Central memory CD4-positive, alpha-beta T cell (primary cell): Measurements from ENCODE around the gene TMEM271.
"Not testable (repeated sequence)": the region's sequence is repeated elsewhere in the genome, so short reads cannot be mapped to it uniquely, and the experiment has no call there.

Experiments used
- DNase-seq: peaks from one replicate; pipeline ENCODE4 v3.0.0; 2022

The TMEM271 gene

DNA sequence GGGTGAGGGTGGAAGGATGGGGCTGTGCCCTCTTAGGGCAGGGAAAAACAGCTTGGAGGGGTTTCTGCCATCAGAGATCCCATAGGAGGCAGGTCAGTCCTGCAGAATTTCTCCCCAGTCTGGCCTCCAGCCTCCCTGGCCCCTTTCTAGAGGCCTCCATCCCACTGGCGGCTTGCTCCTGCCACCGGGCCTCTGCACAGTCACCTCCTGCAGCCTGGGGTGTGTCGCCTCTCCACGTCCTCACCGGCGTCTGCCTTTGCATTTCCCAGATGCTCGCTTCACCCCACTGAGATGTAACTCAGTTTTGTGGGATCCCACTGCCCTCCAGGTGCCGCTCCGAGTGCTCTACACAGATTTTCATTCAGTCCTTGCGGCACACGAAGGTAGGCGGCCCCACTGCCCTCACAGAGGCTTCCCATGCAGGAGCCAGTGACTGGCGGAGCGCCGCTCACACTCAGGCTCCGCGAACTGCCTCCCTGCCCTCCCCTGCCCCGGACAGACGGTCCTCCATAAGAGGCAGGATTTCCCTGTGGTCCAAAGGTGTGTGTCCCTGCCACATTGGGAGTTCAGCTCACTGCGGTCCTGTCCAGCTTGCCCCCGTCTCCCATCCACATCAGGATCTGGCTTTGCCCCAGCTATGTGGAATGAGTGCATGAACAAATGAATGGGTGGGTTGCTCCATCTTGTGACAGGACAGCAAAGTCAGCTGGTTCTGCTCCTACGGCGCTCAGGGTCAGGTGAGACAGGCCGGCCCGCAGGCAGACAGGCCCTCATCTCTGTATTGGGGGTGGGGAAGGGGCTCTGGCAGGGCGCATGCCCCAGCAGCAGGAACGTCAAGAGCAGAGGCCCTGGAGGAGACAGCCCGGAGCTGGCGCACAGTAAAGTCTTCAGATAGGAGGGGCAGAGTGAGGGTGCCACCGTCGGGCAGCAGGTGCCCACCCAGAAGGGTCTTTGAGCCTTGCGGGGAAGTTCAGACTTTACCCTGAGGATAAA, 2.7 kb upstream of the TMEM271 start:
- no peak for DNase-seq

DNA sequence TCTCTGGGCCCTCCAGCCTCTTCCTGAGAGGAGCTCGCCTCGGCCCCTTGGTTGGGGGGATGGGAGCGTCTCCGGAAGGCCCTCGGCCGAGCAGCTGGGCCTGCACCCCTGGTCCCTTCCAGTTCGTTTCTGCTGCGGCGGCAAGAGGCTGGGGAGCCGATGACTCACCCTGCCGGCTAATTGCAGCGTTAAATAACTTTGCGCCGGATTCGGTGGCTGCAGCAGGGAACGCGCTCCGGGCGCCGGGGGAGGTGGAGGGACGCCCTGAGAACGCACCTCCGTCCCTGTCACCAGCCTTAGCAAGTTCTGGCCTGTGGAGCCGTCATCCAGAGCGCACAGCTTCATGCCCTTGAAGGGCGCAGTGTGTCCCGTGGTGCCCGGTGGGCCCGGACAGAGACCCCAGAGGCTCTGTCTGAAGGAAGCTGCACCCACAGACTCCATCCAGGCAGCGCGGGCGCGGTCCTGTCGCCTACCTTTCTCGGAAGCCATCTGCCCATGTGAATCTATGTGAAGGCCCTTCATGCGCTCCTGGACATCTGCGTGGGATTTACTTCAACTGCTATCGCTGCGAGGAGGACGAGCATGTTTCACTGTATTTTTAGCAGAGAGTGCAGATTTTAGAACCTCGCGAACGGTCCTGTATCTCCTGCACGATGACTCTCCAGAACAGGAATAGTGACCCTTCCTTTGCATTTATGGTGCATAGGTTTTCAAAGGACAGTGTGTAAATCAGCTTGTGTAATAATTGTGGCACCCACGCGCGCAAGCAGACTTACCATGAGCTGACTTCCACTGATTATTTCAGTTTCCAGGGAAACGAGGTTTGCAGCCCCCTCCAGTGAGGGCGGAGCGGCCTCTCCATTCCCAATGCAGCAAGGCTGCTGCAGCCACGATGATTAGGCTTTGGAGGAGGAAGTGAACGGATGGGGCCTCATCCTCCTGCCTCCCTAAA, 1.7 kb upstream of the TMEM271 start:
- no peak for DNase-seq

DNA sequence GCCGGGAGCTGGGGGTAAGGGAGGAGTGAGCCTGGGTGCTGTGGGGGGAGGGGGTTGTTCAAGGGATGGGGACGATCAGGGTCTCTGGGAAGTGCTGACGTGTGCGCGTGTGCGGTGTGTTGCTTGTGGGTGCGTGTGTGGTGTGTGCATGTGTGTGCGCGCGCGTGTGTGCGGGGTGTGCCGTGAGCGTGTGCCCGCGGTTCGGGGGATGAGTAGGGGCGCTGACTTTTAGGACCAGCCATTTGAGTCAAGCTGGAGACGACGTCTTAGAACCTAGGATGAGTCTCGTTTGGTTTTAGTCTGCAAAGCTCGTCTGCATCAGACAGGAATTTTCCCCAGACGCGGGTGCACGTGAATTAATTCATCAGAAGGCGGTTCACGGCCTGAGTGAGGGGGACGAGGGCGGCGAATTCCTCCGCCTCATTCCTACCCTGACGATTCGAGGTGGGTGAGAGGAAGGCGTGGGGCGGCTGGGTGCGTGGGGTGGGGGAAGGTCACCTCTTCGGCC, 950 bp upstream of the TMEM271 start:
- no peak for DNase-seq

DNA sequence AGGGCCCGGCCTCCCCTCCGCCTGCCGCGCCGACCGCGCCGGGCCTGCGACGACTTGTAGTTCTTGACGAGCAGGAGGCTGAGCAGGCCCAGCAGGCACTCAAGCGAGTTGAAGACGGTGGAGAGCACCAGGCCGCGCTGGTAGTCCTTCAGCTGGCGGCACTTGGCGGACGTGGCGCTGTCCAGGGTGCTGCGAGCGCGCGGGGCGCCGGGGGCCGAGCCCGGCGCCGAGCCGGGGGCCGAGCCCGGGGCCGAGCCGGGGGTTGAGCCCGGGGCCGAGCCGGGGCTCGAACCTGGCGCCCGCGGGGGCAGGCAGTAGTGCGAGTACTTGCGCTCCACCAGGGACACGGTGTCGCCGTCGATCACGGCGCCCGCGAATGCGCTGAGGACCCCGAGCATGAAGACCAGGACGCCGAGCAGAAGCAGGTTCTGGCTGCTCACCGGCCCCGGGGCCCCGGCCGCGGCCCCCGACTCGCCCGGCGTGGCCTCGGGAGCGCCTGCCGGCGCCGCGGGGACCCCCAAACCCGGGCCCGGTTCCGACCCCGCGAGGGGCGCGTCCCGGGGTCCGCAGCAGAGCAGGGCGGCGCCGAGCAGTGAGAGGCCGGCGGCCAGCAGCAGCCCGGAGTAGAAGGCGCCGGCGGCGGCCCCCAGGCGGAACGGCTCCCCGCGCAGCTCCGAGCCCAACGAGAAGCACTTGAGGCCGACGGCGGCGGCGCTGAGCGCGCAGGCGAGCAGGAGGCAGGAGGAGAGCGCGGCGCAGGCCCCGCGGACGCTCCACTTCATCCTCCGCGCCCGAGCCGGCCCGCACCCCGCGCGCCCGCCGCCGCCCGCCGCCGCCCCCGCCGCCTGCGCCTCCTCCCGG, 584 bp downstream of the TMEM271 start:
- no peak for DNase-seq

DNA sequence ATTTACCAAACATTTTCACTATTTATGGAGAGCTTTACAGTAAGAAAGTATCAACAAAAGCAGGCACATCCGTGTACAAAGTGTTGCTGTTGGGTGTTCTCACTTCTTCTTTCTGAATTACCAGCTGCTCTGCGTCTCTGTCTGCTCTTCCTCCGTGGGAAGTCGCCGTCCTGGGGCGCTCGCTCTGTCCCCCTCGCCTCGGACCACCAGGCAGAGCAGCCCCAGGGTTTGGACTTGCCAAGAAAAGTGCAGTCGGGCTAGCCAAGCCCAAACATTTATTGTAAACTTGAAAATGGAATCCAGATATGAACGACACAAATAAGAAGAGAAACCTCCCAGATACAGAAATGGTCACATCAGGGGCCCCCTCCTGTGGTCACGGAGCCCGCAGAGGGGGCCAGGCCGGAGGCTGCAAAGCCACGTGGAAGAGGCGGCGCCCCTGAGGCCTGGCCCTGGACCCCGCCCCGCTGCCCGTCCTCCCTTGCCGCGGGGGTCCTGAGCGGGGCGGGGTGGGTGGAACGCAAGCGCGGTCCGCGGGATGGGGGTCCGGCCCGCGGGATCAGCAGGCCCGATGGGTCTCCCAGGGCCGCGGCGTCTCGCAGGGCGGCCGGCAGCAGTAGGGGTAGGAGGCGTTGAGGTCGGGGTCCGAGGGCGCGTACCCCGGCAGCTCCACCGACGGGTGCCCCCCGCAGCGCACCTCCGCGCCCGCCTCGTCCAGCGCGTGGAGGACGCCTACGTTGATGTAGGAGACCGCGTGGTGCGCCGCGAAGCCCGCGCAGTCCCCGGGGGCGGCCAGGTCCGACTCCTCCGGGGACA, 1.5 kb downstream of the TMEM271 start:
- DNase-seq: no peak

DNA sequence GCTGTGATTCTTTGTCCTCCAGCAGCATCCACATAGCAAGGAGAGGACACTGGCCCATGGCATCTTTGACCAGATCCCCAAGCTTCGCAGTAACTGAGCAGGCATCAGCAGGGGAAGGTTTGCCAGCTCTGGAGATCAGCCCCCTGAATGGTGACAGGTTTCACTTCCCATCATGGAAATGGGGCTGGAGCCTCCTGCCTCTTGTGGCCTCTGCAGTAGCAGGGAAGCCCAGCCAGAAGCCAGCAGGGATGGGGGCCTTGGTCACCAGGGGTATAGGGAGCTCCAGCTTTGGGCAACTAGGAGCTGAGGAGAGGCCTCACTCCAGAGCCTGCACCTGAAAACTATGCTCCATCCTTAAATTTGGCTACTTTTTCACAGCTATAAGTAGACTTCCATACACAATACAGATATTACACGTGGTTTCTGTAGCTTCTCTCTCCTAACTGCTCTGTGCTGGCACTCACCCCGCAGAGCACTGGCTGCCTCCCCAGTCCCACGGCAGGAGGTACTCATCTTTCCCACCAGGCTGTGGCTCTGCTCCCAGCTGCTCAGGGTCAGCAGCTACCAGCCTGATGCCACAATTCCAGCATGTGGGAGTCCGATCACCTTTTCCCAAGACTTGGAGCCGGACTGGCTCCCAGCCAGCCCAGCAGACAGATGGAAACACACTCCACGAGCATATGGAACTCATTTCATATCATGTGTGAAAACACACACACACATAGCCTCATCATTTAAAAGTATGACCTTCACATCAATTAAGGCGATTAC, 2.8 kb downstream of the TMEM271 start:
- DNase-seq: no peak

DNA sequence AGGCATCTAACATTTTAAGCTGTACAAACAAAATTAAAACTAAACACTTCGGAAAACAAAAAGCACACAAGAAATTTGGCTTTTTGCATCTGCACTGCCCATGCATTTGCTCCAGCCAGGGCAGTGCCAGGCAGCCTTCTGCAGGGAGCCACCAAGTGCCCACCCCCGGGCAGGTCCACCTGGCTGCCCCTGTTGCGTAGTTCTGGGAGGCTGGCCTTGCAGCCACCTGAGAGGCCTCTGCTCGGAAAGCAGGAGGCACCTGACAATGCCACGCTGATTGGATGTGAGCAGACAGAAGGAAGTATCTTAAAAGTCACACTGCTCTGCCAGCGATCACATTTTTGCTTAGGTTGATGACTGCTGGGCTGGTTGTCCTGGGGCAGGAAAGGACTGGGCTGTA, 3.5 kb downstream of the TMEM271 start:
- DNase-seq: no peak

DNA sequence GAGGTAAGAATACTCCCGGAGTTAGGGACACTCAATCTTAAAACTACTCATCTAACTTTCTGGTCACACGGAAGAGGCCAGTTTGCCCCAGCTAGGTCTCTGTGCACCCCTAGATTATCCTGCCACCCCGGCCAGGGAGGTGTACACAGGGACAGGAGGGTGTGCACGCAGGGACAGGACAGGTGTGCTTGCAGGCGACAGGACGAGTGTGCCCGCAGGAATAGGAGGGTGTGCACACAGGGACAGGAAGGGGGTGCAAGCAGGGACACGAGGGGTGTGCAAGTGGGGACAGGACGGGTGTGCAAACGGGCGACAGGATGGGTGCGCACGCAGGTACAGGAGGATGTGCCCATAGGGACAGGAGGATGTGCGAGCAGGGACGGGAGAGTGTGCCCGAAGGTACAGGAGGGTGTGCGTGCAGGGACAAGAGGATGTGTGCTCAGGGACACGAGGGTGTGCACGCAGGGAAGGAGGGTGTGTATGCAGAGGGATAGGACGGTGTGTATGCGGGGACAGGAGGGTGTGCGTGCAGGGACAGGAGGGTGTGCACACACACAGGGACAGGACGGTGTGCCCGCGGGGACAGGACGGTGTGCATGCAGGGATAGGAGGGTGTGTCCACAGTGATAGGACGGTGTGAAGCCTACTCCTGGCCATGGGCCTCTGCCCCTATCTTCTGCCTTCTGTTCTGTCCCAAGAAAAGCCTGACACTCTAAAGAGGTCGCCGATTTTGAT, 4.1 kb downstream of the TMEM271 start:
- no peak for DNase-seq

DNA sequence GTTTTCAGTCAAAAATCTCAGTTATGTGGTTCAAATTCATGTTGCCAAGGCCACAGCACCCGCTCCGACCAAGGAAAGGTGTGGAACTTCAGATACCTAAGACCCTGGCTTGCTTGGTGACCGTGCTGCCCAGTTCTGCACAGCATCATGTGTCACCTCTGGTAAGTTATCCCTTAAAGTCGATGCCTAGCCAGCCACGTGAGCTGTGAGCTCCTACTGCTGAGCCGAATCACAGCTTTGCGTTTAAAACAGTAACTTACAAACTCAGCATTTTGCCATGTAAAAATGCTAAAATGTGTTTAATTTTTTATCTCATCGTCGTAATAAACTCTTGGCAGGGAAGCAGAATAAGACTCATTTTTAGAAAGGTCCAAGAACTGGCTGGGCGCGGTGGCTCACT, 5.3 kb downstream of the TMEM271 start:
- DNase-seq: no peak

DNA sequence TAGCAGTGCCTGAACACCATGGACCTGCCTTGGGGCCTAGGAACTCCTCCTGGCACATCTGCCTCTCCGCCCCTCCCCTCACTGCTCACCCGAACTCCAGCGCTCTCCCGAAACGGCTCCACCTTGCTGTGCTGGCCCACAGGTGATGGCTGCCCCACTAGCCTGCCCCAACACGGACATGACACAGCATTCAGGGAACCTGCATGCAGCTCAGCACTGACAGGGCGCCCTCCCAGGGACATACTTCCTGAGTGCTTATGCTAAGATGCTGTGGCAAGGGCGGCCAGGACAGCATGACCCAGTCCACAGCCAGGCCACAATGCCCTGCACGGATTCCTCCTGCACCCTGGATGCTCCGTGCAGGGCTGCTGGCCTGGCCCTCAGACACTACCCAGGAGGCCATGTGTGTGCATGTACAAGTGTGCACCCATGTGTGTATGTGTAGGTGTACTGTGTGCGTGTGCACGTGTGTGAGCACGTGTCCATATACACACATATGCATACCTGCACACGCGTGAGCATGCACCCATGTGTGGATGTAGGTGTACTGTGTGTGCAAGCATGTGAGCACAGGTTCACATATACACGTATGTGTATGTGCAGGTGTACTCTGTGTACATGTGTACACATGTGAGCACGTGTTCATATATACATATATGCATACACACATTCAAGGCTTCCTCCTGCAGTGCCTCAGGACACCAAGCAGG, 6.0 kb downstream of the TMEM271 start:
- no peak for DNase-seq

DNA sequence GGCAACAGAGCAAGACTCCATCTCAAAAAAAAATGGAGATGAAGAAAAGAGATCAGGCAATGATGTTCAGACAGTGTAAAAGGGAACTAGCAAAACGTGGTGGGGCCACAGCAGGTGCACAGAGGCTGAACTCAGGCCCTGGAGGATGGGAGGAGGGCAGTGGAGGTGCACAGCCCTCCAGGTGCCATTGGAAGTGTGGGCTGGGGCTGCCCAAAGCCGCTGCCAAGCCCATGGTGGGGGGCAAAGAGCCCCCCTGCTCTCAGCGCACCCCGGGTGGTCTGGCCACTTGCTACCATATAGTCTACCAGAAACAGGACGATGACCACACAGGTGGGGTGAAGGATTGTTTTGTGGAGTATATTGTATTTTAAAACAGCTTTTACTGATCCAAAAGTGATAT, 7.1 kb downstream of the TMEM271 start:
- DNase-seq: no peak

DNA sequence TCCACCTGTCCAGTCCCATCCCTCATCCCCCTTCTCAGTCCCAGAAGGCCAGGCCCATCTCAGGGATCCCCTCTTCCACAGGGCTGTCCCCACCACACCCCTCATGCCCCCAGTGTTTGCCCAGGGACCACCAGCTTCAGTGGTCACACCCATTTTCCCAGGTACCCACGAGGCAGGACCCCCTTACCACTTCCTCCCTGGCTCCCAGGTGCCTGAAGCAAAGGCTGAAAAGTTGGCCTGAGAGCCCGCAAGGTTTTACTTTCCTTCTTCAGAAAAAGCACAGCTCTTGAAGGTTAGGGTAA, 7.8 kb downstream of the TMEM271 start:
- no peak for DNase-seq

DNA sequence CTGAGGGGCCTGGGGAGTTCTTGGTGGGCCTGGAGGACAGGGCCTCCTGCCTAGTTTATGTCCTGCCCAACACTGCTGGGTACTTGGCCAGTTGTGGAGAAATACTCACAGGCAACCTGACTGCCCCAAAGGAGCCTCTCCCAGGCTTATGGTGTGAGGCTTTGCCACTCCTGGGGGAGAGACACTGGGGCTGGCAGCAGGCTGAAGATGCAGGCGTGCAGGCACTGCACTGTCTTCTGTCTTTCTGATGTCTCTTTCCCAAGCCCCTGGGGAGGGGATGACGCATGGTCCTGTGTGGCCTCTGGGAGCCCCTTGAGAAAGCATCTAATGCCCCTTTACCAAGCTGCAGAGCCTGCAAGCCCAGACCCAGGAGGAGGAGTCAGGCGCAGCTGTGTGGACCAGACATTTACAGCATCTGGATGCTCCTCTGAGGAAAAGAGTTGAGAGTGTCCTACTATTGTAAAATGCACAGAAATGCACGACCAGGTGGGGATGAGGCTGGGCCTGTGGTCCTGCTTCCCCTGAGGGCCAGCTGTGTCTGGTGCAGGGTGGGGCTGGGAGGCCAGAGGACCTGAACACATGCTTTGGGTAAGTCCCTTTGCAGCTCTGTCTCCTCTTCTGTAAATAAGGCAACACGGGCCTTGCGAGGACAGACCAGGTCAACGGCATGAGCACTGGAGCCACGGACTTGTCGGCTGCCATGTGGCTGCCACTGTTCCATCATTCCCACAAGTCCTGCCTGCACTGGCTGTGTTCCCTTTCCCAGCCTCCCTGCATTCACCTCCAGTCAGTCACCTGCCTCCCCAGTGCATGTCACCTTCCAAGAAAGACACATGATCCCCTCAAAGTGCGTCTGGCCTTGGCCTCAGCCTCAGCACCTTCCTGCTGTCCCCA, 8.4 kb downstream of the TMEM271 start:
- no peak for DNase-seq

DNA sequence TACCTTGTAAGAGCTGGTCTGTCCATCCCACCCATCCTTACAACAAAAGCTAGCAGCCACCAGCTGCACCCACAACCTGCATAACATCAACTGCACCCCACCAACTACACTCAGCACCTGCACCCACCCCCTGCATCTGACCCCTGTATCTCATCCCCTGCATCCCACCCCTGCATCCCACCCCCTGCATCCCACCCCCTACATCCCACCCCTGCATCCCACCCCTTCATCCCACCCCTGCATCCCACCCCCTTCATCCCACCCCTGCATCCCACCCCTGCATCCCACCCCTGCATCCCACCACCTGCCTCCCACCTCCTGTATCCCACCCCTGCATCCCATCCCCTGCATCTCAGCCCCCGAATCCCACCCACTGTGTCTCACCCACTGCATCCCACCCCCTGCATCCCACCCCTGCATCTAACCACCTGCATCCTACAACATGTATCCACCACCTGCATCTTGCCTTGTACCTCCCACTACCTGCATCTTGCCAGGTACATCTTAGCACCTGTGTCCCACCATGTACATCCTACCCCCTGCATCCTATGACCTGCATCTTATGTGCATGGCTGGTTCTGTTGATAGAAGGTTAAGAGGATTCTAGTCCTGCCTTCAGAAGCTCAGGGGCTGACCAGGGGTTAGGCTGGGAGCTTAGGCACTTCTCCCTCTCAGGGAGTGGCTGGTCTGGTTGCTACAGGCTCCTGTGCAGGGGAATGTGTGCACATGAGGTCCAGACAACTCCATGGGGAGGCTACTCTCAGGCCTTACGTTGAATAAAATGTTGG, 9.4 kb downstream of the TMEM271 start:
- no peak for DNase-seq

DNA sequence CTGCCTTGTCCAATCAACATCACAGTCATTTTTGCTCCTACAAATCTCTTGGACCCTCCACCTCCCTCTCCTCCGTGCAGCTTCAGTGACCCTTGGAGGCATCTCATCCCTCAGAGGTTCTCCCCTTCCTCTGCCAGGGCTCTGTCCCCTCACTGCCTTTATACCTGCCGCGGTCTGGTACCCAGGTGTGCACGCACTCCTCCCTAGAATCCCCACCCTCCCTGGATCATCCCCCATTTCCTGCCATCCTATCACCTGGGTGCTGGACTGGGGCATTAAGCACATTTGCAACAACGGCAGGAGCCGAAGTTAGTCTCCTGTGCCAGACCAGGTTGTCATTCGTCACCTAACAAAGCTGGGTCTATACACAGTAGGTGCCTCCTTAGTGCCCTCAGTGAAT, 10.1 kb downstream of the TMEM271 start:
- no peak for DNase-seq

DNA sequence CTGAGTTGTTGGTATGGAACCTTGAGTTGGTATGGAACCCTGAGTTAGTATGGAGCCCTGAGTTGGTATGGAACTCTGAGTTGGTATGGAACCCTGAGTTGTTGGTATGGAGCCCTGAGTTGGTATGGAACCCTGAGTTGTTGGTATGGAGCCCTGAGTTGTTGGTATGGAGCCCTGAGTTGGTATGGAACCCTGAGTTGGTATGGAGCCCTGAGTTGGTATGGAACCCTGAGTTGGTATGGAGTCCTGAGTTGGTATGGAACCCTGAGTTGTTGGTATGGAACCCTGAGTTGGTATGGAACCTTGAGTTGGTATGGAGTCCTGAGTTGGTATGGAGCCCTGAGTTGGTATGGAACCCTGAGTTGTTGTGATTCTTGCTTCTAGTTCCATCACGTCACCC, 10.5 kb downstream of the TMEM271 start:
- not testable (repeated sequence) for DNase-seq

DNA sequence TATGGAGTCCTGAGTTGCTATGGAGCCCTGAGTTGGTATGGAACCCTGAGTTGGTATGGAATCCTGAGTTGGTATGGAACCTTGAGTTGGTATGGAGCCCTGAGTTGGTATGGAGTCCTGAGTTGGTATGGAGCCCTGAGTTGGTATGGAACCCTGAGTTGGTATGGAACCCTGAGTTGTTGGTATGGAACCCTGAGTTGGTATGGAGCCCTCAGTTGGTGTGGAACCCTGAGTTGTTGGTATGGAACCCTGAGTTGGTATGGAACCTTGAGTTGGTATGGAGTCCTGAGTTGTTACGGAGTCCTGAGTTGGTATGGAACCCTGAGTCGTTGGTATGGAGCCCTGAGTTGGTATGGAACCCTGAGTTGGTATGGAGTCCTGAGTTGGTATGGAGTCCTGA, 13.6 kb downstream of the TMEM271 start:
- not testable (repeated sequence) for DNase-seq

DNA sequence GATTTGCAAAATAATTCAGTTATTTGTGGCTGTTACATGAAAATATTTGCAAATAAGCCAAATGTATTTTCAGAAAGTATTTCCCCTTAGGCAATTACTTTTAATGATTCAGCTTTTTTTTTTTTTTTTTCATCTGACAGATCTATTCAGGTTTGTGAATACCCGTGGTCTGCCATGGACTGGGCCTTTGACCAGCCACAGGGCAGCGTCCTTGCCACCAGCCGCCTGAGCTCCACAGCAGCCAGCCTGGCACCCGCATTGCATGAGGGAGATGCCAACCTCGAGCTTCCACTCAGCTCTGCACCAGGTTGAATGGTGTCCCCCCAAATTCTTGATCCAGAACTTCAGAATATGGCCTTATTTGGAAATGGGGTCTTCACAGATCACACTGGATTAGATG, 14.7 kb downstream of the TMEM271 start:
- no peak for DNase-seq
